ENCODE measurements around the gene PDK3.

The PDK3 gene

GRCh38 chrX:24448762-24449250, 16.3 kb upstream of the PDK3 start:
- Histone ChIP-seq H3K27me3 (ENCODE audit: control insufficient read depth, insufficient read depth, low read length) (no peaks in the 10 kb centered on the region), H3K4me3 (ENCODE audit: low read length) (no peak overlapping the region), H3K36me3 (ENCODE audit: control insufficient read depth, insufficient read depth, low read length) (no peaks in the 10 kb centered on the region), H3K27ac (ENCODE audit: low read depth, low read length) (no peak overlapping the region), H3K9ac (ENCODE audit: low read length) (no peak overlapping the region), H3K4me1 (ENCODE audit: control insufficient read depth, insufficient read depth, low read length) (no peaks in the 10 kb centered on the region)

GRCh38 chrX:24463077-24463476, 2.0 kb upstream of the PDK3 start:
- no peaks in the 10 kb centered on the region for H3K27me3 ChIP-seq (ENCODE audit: control insufficient read depth, insufficient read depth, low read length)
- no peaks in the 10 kb centered on the region for H3K36me3 ChIP-seq (ENCODE audit: control insufficient read depth, insufficient read depth, low read length)
- H3K4me3 ChIP-seq (ENCODE audit: low read length): no peak overlapping the region
- H3K27ac ChIP-seq (ENCODE audit: low read depth, low read length): no peak overlapping the region
- H3K4me1 ChIP-seq (ENCODE audit: control insufficient read depth, insufficient read depth, low read length): no peaks in the 10 kb centered on the region
- H3K9ac ChIP-seq (ENCODE audit: low read length): no peak overlapping the region

GRCh38 chrX:24464498-24464835, 619 bp upstream of the PDK3 start:
- Histone ChIP-seq H3K9ac (ENCODE audit: low read length) (peak overlapping the region; percentile 66), H3K36me3 (ENCODE audit: control insufficient read depth, insufficient read depth, low read length) (no peaks in the 10 kb centered on the region), H3K4me3 (ENCODE audit: low read length) (peak overlapping the region; percentile 70)

GRCh38 chrX:24465532-24465865, 413 bp downstream of the PDK3 start:
- Histone ChIP-seq H3K27me3 (ENCODE audit: control insufficient read depth, insufficient read depth, low read length) (no peaks in the 10 kb centered on the region), H3K27ac (ENCODE audit: low read depth, low read length) (peak overlapping the region; percentile 79), H3K4me1 (ENCODE audit: control insufficient read depth, insufficient read depth, low read length) (no peaks in the 10 kb centered on the region), H3K4me3 (ENCODE audit: low read length) (peak overlapping the region; percentile 75), H3K36me3 (ENCODE audit: control insufficient read depth, insufficient read depth, low read length) (no peaks in the 10 kb centered on the region), H3K9ac (ENCODE audit: low read length) (peak overlapping the region; percentile 68)

More at GRCh38 chrX:24464498-24464835, 619 bp upstream of the PDK3 start:
- Histone ChIP-seq H3K27me3 (ENCODE audit: control insufficient read depth, insufficient read depth, low read length) (no peaks in the 10 kb centered on the region), H3K27ac (ENCODE audit: low read depth, low read length) (peak overlapping the region; percentile 76), H3K4me1 (ENCODE audit: control insufficient read depth, insufficient read depth, low read length) (no peaks in the 10 kb centered on the region)

- H3K27me3 ChIP-seq (ENCODE audit: control insufficient read depth, insufficient read depth, low read length): no peaks in the 10 kb centered on the region
- no peaks in the 10 kb centered on the region for H3K4me1 ChIP-seq (ENCODE audit: control insufficient read depth, insufficient read depth, low read length)
- peak overlapping the region; percentile 75 for H3K4me3 ChIP-seq (ENCODE audit: low read length)
- H3K9ac ChIP-seq (ENCODE audit: low read length): no peak overlapping the region
- H3K27ac ChIP-seq (ENCODE audit: low read depth, low read length): no peak overlapping the region
- no peaks in the 10 kb centered on the region for H3K36me3 ChIP-seq (ENCODE audit: control insufficient read depth, insufficient read depth, low read length)
Measured at GRCh38 chrX:24466025-24466424, 939 bp downstream of the PDK3 start.

GRCh38 chrX:24468245-24468644, 3.2 kb downstream of the PDK3 start:
- Histone ChIP-seq H3K9ac (ENCODE audit: low read length) (no peak overlapping the region), H3K36me3 (ENCODE audit: control insufficient read depth, insufficient read depth, low read length) (no peaks in the 10 kb centered on the region), H3K4me1 (ENCODE audit: control insufficient read depth, insufficient read depth, low read length) (no peaks in the 10 kb centered on the region), H3K27ac (ENCODE audit: low read depth, low read length) (no peak overlapping the region), H3K27me3 (ENCODE audit: control insufficient read depth, insufficient read depth, low read length) (no peaks in the 10 kb centered on the region), H3K4me3 (ENCODE audit: low read length) (no peak overlapping the region)

GRCh38 chrX:24471808-24472207, 6.7 kb downstream of the PDK3 start:
- Histone ChIP-seq H3K36me3 (ENCODE audit: control insufficient read depth, insufficient read depth, low read length) (no peaks in the 10 kb centered on the region), H3K27ac (ENCODE audit: low read depth, low read length) (no peak overlapping the region), H3K27me3 (ENCODE audit: control insufficient read depth, insufficient read depth, low read length) (no peaks in the 10 kb centered on the region), H3K4me3 (ENCODE audit: low read length) (no peak overlapping the region), H3K4me1 (ENCODE audit: control insufficient read depth, insufficient read depth, low read length) (no peaks in the 10 kb centered on the region), H3K9ac (ENCODE audit: low read length) (no peak overlapping the region)

GRCh38 chrX:24475480-24475879, 10.4 kb downstream of the PDK3 start:
- peaks cover 4% of the 10 kb centered on the region for H3K4me1 ChIP-seq (ENCODE audit: control insufficient read depth, insufficient read depth, low read length)
- H3K36me3 ChIP-seq (ENCODE audit: control insufficient read depth, insufficient read depth, low read length): no peaks in the 10 kb centered on the region
- no peak overlapping the region for H3K27ac ChIP-seq (ENCODE audit: low read depth, low read length)
- H3K4me3 ChIP-seq (ENCODE audit: low read length): no peak overlapping the region
- H3K9ac ChIP-seq (ENCODE audit: low read length): no peak overlapping the region
- H3K27me3 ChIP-seq (ENCODE audit: control insufficient read depth, insufficient read depth, low read length): no peaks in the 10 kb centered on the region

GRCh38 chrX:24478509-24478908, 13.4 kb downstream of the PDK3 start:
- Histone ChIP-seq H3K4me3 (ENCODE audit: low read length) (no peak overlapping the region), H3K27me3 (ENCODE audit: control insufficient read depth, insufficient read depth, low read length) (no peaks in the 10 kb centered on the region), H3K36me3 (ENCODE audit: control insufficient read depth, insufficient read depth, low read length) (no peaks in the 10 kb centered on the region), H3K27ac (ENCODE audit: low read depth, low read length) (no peak overlapping the region), H3K9ac (ENCODE audit: low read length) (no peak overlapping the region), H3K4me1 (ENCODE audit: control insufficient read depth, insufficient read depth, low read length) (peaks cover 4% of the 10 kb centered on the region)

- H3K27me3 ChIP-seq (ENCODE audit: control insufficient read depth, insufficient read depth, low read length): no peaks in the 10 kb centered on the region
- H3K9ac ChIP-seq (ENCODE audit: low read length): no peak overlapping the region
- H3K4me1 ChIP-seq (ENCODE audit: control insufficient read depth, insufficient read depth, low read length): peaks cover 4% of the 10 kb centered on the region
- peak overlapping the region; percentile 16 for H3K4me3 ChIP-seq (ENCODE audit: low read length)
- H3K36me3 ChIP-seq (ENCODE audit: control insufficient read depth, insufficient read depth, low read length): no peaks in the 10 kb centered on the region
- peak overlapping the region; percentile 34 for H3K27ac ChIP-seq (ENCODE audit: low read depth, low read length)
Measured at GRCh38 chrX:24479924-24480323, 14.8 kb downstream of the PDK3 start.

GRCh38 chrX:24480400-24480865, 15.3 kb downstream of the PDK3 start:
- Histone ChIP-seq H3K36me3 (ENCODE audit: control insufficient read depth, insufficient read depth, low read length) (no peaks in the 10 kb centered on the region), H3K4me1 (ENCODE audit: control insufficient read depth, insufficient read depth, low read length) (peaks cover 4% of the 10 kb centered on the region), H3K9ac (ENCODE audit: low read length) (no peak overlapping the region), H3K27me3 (ENCODE audit: control insufficient read depth, insufficient read depth, low read length) (no peaks in the 10 kb centered on the region), H3K4me3 (ENCODE audit: low read length) (no peak overlapping the region), H3K27ac (ENCODE audit: low read depth, low read length) (peak overlapping the region; percentile 34)

GRCh38 chrX:24482823-24483415, 17.8 kb downstream of the PDK3 start:
- H3K4me1 ChIP-seq (ENCODE audit: control insufficient read depth, insufficient read depth, low read length): peaks cover 4% of the 10 kb centered on the region
- H3K27me3 ChIP-seq (ENCODE audit: control insufficient read depth, insufficient read depth, low read length): no peaks in the 10 kb centered on the region
- H3K4me3 ChIP-seq (ENCODE audit: low read length): no peak overlapping the region
- H3K9ac ChIP-seq (ENCODE audit: low read length): no peak overlapping the region
- no peaks in the 10 kb centered on the region for H3K36me3 ChIP-seq (ENCODE audit: control insufficient read depth, insufficient read depth, low read length)
- H3K27ac ChIP-seq (ENCODE audit: low read depth, low read length): no peak overlapping the region

GRCh38 chrX:24483596-24483995, 18.5 kb downstream of the PDK3 start:
- no peaks in the 10 kb centered on the region for H3K36me3 ChIP-seq (ENCODE audit: control insufficient read depth, insufficient read depth, low read length)
- H3K9ac ChIP-seq (ENCODE audit: low read length): no peak overlapping the region
- no peak overlapping the region for H3K4me3 ChIP-seq (ENCODE audit: low read length)
- H3K4me1 ChIP-seq (ENCODE audit: control insufficient read depth, insufficient read depth, low read length): peaks cover 4% of the 10 kb centered on the region
- no peaks in the 10 kb centered on the region for H3K27me3 ChIP-seq (ENCODE audit: control insufficient read depth, insufficient read depth, low read length)
- no peak overlapping the region for H3K27ac ChIP-seq (ENCODE audit: low read depth, low read length)

All from rectal smooth muscle tissue (tissue), 1 donor.